T-helper 17 cell (primary cell): ENCODE data around the gene CYB561D2. TPM values are rescaled to one million over a fixed set of nuclear protein-coding genes. Genes with fewer than 3 reads are reported as not detected.

Experiments used
- ATAC-seq: fragments of 150-1000 bp; cut with Tn5 transposase; 2 replicates; pipeline ENCODE4 v1.10.0; 2021; ENCODE audit warnings: mild to moderate bottlenecking, moderate library complexity
- DNase-seq, 3 donors: peaks; one replicate each; pipeline versions ENCODE4 v3.0.0 to v3.0.0-alpha.2; 2020 to 2021
- H3K9me3 ChIP-seq: one replicate; pipeline ENCODE4 v1.7.0; 2013; ENCODE audit warnings: low read length, mild to moderate bottlenecking; ENCODE audit not compliant: control insufficient read depth, poor library complexity, severe bottlenecking
- H3K27ac Mint-ChIP-seq: one replicate; pipeline ENCODE4 v1.8.0; 2022; ENCODE audit warnings: mild to moderate bottlenecking, moderate library complexity, mixed read lengths
- H3K27me3 Mint-ChIP-seq: one replicate; pipeline ENCODE4 v1.8.0; 2022; ENCODE audit warnings: mixed read lengths
- H3K36me3 Mint-ChIP-seq: one replicate; pipeline ENCODE4 v1.8.0; 2022; ENCODE audit warnings: low read depth, mixed read lengths
- H3K4me1 Mint-ChIP-seq: one replicate; pipeline ENCODE4 v1.8.0; 2022; ENCODE audit warnings: mild to moderate bottlenecking, mixed read lengths
- H3K4me3 Mint-ChIP-seq: one replicate; pipeline ENCODE4 v1.8.0; 2022; ENCODE audit warnings: mild to moderate bottlenecking, moderate library complexity, mixed read lengths
- total RNA-seq, 4 donors: library from RNA in 2 of 4; stranded (reverse) in 2 of 4; gene quantifications; one replicate each; pipeline ENCODE4 v1.2.3 and lab custom pipeline; 2022 to 2026

The CYB561D2 gene
- total RNA-seq, 2 donors from 2014 or later = 20.8 to 27.2 TPM

- H3K4me1 Mint-ChIP-seq = no peaks in the 10 kb centered on the region
- no peaks in the 10 kb centered on the region for H3K9me3 ChIP-seq
- no peak overlapping the region for H3K4me3 Mint-ChIP-seq
- DNase-seq (no peak), ATAC-seq (no peak)
- H3K27ac Mint-ChIP-seq = no peak overlapping the region
- no peaks in the 10 kb centered on the region for H3K36me3 Mint-ChIP-seq
- H3K27me3 Mint-ChIP-seq = no peaks in the 10 kb centered on the region
Measured at GRCh38 chr3:50388720-50389413, 38.2 kb downstream of the CYB561D2 start.

GRCh38 chr3:50389414-50389767 lies 38.7 kb downstream of the CYB561D2 start:
- DNase-seq = no peak
- H3K36me3 Mint-ChIP-seq = no peaks in the 10 kb centered on the region
- no peaks in the 10 kb centered on the region for H3K27me3 Mint-ChIP-seq
- ATAC-seq = no peak
- no peaks in the 10 kb centered on the region for H3K4me1 Mint-ChIP-seq
- H3K9me3 ChIP-seq = no peaks in the 10 kb centered on the region
- no peak overlapping the region for H3K27ac Mint-ChIP-seq
- H3K4me3 Mint-ChIP-seq = no peak overlapping the region

- DNase-seq (no peak), ATAC-seq (no peak)
- H3K4me3 Mint-ChIP-seq = no peak overlapping the region
- no peaks in the 10 kb centered on the region for H3K9me3 ChIP-seq
- no peaks in the 10 kb centered on the region for H3K27me3 Mint-ChIP-seq
- H3K4me1 Mint-ChIP-seq = no peaks in the 10 kb centered on the region
- no peak overlapping the region for H3K27ac Mint-ChIP-seq
- H3K36me3 Mint-ChIP-seq = no peaks in the 10 kb centered on the region
Measured at GRCh38 chr3:50390508-50391224, 40.0 kb downstream of the CYB561D2 start.

GRCh38 chr3:50392101-50392715 lies 41.5 kb downstream of the CYB561D2 start:
- Mint-ChIP-seq H3K27me3 (no peaks in the 10 kb centered on the region), H3K4me1 (no peaks in the 10 kb centered on the region), H3K36me3 (no peaks in the 10 kb centered on the region), H3K4me3 (no peak overlapping the region), H3K27ac (no peak overlapping the region)
- ATAC-seq (no peak), DNase-seq (no peak)
- no peaks in the 10 kb centered on the region for H3K9me3 ChIP-seq

GRCh38 chr3:50393061-50393460 lies 42.4 kb downstream of the CYB561D2 start:
- no peaks in the 10 kb centered on the region for H3K36me3 Mint-ChIP-seq
- no peak overlapping the region for H3K4me3 Mint-ChIP-seq

GRCh38 chr3:50395070-50395860 lies 44.6 kb downstream of the CYB561D2 start:
- Mint-ChIP-seq H3K4me3 (no peak overlapping the region), H3K4me1 (no peaks in the 10 kb centered on the region), H3K27me3 (no peaks in the 10 kb centered on the region), H3K36me3 (no peaks in the 10 kb centered on the region), H3K27ac (peak overlapping the region; percentile 34)
- H3K9me3 ChIP-seq = no peaks in the 10 kb centered on the region
- DNase-seq = no peak
- ATAC-seq = no peak

More at GRCh38 chr3:50393061-50393460, 42.4 kb downstream of the CYB561D2 start:
- Mint-ChIP-seq H3K27me3 (no peaks in the 10 kb centered on the region), H3K27ac (no peak overlapping the region), H3K4me1 (no peaks in the 10 kb centered on the region)
- DNase-seq (no peak), ATAC-seq (no peak)
- H3K9me3 ChIP-seq = no peaks in the 10 kb centered on the region

- H3K27me3 Mint-ChIP-seq = no peaks in the 10 kb centered on the region
- H3K27ac Mint-ChIP-seq = no peak overlapping the region
Measured at GRCh38 chr3:50396502-50396901, 45.8 kb downstream of the CYB561D2 start.

GRCh38 chr3:50401978-50402595 lies 51.4 kb downstream of the CYB561D2 start:
- no peaks in the 10 kb centered on the region for H3K4me1 Mint-ChIP-seq
- peaks cover 2% of the 10 kb centered on the region for H3K36me3 Mint-ChIP-seq

More at GRCh38 chr3:50396502-50396901, 45.8 kb downstream of the CYB561D2 start:
- ATAC-seq = no peak
- Mint-ChIP-seq H3K4me3 (no peak overlapping the region), H3K4me1 (no peaks in the 10 kb centered on the region), H3K36me3 (no peaks in the 10 kb centered on the region)
- no peaks in the 10 kb centered on the region for H3K9me3 ChIP-seq
- DNase-seq = no peak

More at GRCh38 chr3:50401978-50402595, 51.4 kb downstream of the CYB561D2 start:
- Mint-ChIP-seq H3K27ac (no peak overlapping the region), H3K4me3 (no peak overlapping the region), H3K27me3 (no peaks in the 10 kb centered on the region)
- DNase-seq (no peak), ATAC-seq (no peak)
- H3K9me3 ChIP-seq = no peaks in the 10 kb centered on the region

Other genes with a start within 250 kb of the CYB561D2 start
- gene SEMA3F, start 195.5 kb upstream of the CYB561D2 start, total RNA-seq = under 1 TPM in 1 of 2 donors, not detected in 1; 0.18 TPM
- under 1 TPM in 1 of 2 donors, not detected in 1; 0.10 TPM for gene GNAT1, start 159.3 kb upstream of the CYB561D2 start, total RNA-seq
- gene SLC38A3, start 145.6 kb upstream of the CYB561D2 start, total RNA-seq = under 1 TPM in 1 of 2 donors, not detected in 1; 0.78 TPM
- gene GNAI2, start 114.7 kb upstream of the CYB561D2 start, total RNA-seq = 100 to 1,000 TPM; 266 to 288 TPM
- 1 to 10 TPM; 1.7 to 1.8 TPM for gene SEMA3B, start 81.7 kb upstream of the CYB561D2 start, total RNA-seq
- not detected for gene LSMEM2, start 71.8 kb upstream of the CYB561D2 start, total RNA-seq
- gene IFRD2, start 58.4 kb upstream of the CYB561D2 start, total RNA-seq = 10 to 100 TPM; 46.7 to 49.2 TPM
- gene HYAL3, start 51.5 kb upstream of the CYB561D2 start, total RNA-seq = 1 to 10 TPM; 2.7 to 3.7 TPM
- gene NAA80, start 51.5 kb upstream of the CYB561D2 start, total RNA-seq = 10 to 100 TPM; 35.3 to 42.9 TPM
- gene HYAL1, start 47.3 kb upstream of the CYB561D2 start, total RNA-seq = under 1 TPM in 1 of 2 donors, not detected in 1; 0.44 TPM
- gene HYAL2, start 28.1 kb upstream of the CYB561D2 start, total RNA-seq = 1 to 10 TPM; 1.6 to 2.1 TPM
- gene TUSC2, start 22.6 kb upstream of the CYB561D2 start, total RNA-seq = 10 to 100 TPM; 17.7 to 18.0 TPM
- 100 to 1,000 TPM in 1 of 2 donors, 10 to 100 TPM in 1; 83.5 to 105 TPM for gene RASSF1, start 10.0 kb upstream of the CYB561D2 start, total RNA-seq
- 1 to 10 TPM; 1.1 to 1.3 TPM for gene ZMYND10, start 5.1 kb upstream of the CYB561D2 start, total RNA-seq
- gene NPRL2, start 87 bp upstream of the CYB561D2 start, total RNA-seq = 10 to 100 TPM; 27.5 to 29.1 TPM
- gene TMEM115, start 8.7 kb downstream of the CYB561D2 start, total RNA-seq = 10 to 100 TPM; 16.7 to 17.4 TPM
- gene CACNA2D2, start 152.8 kb downstream of the CYB561D2 start, total RNA-seq = 1 to 10 TPM; 2.2 to 3.5 TPM
- 10 to 100 TPM; 15.0 to 17.1 TPM for gene C3orf18, start 216.9 kb downstream of the CYB561D2 start, total RNA-seq
- 10 to 100 TPM; 22.7 to 25.1 TPM for gene HEMK1, start 218.7 kb downstream of the CYB561D2 start, total RNA-seq